ENCODE data around the gene LPO.

LPO gene

DNA sequence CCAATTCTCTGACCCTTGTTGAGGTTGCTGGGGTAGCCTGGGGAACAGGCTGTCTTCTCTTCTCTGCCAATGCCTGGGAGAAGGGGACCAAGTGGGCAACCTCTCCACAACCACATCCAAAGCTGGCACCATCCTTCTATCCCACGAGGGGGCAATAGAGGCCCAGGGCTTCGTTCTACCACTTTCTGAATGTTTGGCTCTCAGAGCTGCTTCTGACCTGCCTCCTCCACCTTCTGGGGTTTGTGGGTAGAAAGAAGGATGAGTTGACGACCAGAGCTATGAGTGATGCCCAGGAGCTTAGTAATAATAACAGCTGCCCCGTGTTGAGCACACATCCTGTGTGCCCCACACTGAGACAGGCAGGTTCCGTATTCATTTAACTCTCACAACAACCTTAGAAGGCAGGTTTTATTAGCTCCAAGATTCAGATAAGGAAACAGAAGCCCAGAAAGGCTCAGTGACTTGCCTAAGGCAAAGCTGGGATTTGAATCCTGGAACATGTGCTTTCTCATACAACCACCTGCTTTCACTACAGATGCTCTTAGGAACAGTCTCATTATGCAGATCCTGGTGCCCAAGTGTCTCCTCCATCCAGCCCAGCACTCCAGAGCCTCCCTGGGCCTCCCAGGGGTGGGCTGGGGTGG, 79.2 kb downstream of the LPO start:
- DNase-seq (ENCODE audit: low spot score): peak; percentile 82

DNA sequence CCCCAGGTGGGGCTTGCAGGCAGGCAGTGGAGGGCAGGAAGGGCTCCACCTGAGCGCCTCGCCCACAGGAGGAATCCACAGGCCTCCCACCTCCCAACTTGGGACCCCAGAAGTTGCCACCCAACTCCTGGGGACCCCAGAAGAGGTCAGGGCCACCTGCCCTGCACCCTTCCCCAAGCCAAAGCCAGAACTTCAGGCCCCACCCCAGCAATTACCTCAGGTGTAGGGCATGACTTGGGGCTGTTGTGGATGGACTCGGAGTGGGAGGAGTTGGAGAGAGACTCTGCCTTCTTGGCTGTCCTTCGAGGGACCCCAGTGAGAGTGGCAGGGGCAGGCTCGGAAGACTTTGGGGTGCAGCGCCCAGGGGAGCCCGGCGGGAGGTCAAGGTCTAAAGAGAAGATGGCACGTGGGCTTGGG, 79.7 kb downstream of the LPO start:
- DNase-seq (ENCODE audit: low spot score): no peak

All from LoVo (cell line).